GM12891 (cell line): Measurements from ENCODE around the gene THEMIS2.

Experiments
- POLR2AphosphoS5 ChIP-seq: IDR thresholded peaks from 2 replicates; pipeline ENCODE4 v1.6.1; 2011; ENCODE audit warnings: low read depth, low read length, control low read depth
- TAF1 ChIP-seq: IDR thresholded peaks from 2 replicates; pipeline ENCODE4 v1.6.1; 2011; ENCODE audit warnings: low read depth, low read length, control low read depth

DNA sequence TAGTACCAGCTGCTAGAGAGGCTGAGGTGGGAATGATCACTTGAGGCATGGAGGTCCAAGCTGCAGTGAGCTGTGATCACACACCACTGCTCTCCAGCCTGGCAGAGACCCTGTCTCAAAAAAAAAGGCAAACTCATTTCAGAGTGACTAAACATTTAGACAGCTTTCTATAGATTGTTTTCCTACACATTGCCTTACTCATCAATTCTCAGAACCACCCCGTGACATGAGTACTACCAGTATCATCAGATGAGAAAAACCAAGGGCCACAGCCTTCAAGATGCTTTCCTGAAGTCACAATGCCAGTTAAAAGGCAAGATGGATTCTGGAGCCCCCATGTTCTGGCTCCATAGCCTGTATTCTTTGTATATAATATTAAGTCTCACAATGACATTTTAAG, 40.1 kb downstream of the THEMIS2 start:
- TF ChIP-seq TAF1 (no peak), POLR2AphosphoS5 (no peak)
